ENCODE measurements around the gene FAM181A. TPM values are rescaled to one million over a fixed set of nuclear protein-coding genes. Genes with fewer than 3 reads are reported as not detected.

Gene FAM181A
- total RNA-seq, 1 experiment from 2014 or later = not detected

- Histone ChIP-seq H3K56ac (ENCODE audit: insufficient read length, low read depth, low read length) (no peak overlapping the region), H2BK20ac (ENCODE audit: low read depth, low read length, poor library complexity, severe bottlenecking) (no peak overlapping the region), H2BK5ac (ENCODE audit: insufficient read length, low read length) (no peak overlapping the region), H4K8ac (replicated peaks; ENCODE audit: insufficient read length, low read depth, low read length) (no peak overlapping the region), H4K20me1 (ENCODE audit: control insufficient read depth, insufficient read depth, insufficient read length) (no peaks in the 10 kb centered on the region), H2BK120ac (ENCODE audit: low read depth, low read length, poor library complexity, severe bottlenecking) (no peak overlapping the region), H3T11ph (ENCODE audit: low read length) (no peak overlapping the region), H2AK5ac (ENCODE audit: insufficient read length, low read length) (no peak overlapping the region), H2BK12ac (ENCODE audit: insufficient read length, low read depth, low read length) (no peak overlapping the region), H3K27me3 (ENCODE audit: insufficient read depth, low read length) (no peaks in the 10 kb centered on the region), H2AFZ (ENCODE audit: low read length) (no peak overlapping the region), H3K14ac (ENCODE audit: insufficient read depth, low read length) (no peak overlapping the region), H4K5ac (ENCODE audit: insufficient read length, low read depth, low read length) (no peak overlapping the region), H3K27ac (ENCODE audit: insufficient read length, low read depth, low read length) (no peak overlapping the region), H4K91ac (ENCODE audit: insufficient read length, low read depth, low read length) (no peak overlapping the region), H3K79me2 (ENCODE audit: insufficient read depth, low read length) (no peaks in the 10 kb centered on the region), H3K4ac (ENCODE audit: low read depth, low read length) (no peak overlapping the region), H3K9ac (ENCODE audit: extremely low read depth, insufficient read length, low read length) (no peak overlapping the region), H3K18ac (ENCODE audit: insufficient read length, low read depth, low read length) (no peak overlapping the region), H3K4me2 (ENCODE audit: insufficient read depth, insufficient read length, low read length) (no peak overlapping the region), H3K9me3 (ENCODE audit: control insufficient read depth, low read depth, low read length) (no peaks in the 10 kb centered on the region), H3K23ac (ENCODE audit: insufficient read length, low read depth, low read length) (no peak overlapping the region), H3K23me2 (ENCODE audit: insufficient read length, low read depth, low read length, poor library complexity, severe bottlenecking) (no peaks in the 10 kb centered on the region), H3K4me1 (ENCODE audit: insufficient read depth, low read length) (no peaks in the 10 kb centered on the region; the same call in 1 of the 2 replicates), H3K79me1 (ENCODE audit: insufficient read depth, low read depth, low read length, poor library complexity, severe bottlenecking) (no peaks in the 10 kb centered on the region), H2BK15ac (ENCODE audit: low read depth, low read length) (no peak overlapping the region)
- Mint-ChIP-seq H3K4me1 (peaks cover 39 to 45% of the 10 kb centered on the region in 2 experiments), H3K27ac (no peak overlapping the region), H3K27me3 (ENCODE audit: low read depth) (no peaks in the 10 kb centered on the region; the same call in none of the 2 replicates), H3K4me3 (no peak overlapping the region), H3K9me3 (no peaks in the 10 kb centered on the region; a peak in 1 of 5 replicates), H3K36me3 (ENCODE audit: insufficient read depth in 1 of 3, low read depth in 3 of 3) (no peaks in the 10 kb centered on the region)
- no CpG with 5 or more reads among the region's 19 CpGs for WGBS (ENCODE audit: extremely low coverage, insufficient read length, low lambda C conversion rate)
- DNase-seq = no peak
- TF ChIP-seq, protein P1, sequence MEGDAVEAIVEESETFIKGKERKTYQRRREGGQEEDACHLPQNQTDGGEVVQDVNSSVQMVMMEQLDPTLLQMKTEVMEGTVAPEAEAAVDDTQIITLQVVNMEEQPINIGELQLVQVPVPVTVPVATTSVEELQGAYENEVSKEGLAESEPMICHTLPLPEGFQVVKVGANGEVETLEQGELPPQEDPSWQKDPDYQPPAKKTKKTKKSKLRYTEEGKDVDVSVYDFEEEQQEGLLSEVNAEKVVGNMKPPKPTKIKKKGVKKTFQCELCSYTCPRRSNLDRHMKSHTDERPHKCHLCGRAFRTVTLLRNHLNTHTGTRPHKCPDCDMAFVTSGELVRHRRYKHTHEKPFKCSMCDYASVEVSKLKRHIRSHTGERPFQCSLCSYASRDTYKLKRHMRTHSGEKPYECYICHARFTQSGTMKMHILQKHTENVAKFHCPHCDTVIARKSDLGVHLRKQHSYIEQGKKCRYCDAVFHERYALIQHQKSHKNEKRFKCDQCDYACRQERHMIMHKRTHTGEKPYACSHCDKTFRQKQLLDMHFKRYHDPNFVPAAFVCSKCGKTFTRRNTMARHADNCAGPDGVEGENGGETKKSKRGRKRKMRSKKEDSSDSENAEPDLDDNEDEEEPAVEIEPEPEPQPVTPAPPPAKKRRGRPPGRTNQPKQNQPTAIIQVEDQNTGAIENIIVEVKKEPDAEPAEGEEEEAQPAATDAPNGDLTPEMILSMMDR (conservative IDR thresholded peaks at IDR 0.05) = no peak
Measured at GRCh38 chr14:93954900-93955849, 28.0 kb downstream of the FAM181A start.

Data from H9 (cell line).